Endothelial cell of hepatic sinusoid (primary cell): Measurements from ENCODE around the gene RAC3.

ENCODE experiments used
- in situ Hi-C: cut with HindIII; loops from 2 replicates; pipeline ENCODE4 v1.10.0; 2017; ENCODE audit warnings: low sequenced_read_pairs

RAC3 gene

DNA sequence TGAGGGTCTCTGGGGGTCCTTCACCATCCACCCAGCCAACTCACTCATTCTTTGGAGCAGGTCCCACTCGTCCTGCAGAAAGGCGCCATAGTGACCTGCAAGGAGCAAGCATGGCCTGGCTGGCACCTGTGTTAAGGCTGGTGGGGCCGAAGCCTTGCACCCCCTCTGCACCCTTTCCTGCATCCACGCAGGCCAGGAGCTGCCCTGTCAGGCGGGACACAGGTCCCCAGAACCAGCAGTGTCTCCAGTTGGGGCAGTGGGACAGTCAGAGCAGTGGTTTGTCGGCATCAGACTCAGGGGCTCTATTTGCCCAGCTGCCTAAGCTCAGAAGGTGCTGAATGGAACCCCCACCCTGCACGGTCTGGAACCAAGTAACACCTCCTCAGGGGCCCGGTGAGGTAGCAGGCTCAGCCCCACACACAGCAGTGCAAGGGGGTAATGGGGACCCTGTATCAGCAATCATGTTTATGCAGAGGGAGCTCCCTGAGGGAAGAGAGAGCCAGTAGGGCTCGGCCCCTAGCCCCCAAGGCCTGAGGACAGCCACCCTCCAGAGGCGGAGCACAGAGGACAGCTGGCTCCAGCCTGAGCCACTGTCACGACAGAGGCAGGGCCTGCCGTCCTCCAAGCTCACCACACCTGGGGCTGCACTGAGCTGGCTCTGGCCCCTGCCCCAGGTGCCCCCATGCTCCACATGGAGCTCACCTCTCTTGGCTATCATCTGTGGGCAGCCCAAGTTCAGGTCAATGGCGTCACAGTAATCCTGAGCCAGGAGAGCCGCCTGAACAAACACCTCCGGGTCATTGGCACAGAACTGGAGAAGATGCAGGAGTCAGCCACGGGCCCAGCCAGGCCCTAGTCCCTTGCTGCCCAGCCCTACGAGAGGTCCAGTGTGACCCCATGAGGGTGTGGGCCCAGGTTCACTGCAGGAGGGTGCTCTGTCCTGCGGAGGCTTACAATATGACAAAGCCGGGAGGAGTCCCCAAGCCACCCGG is 32.2 kb downstream of the RAC3 start:
- in situ Hi-C loops = no loop called here

DNA sequence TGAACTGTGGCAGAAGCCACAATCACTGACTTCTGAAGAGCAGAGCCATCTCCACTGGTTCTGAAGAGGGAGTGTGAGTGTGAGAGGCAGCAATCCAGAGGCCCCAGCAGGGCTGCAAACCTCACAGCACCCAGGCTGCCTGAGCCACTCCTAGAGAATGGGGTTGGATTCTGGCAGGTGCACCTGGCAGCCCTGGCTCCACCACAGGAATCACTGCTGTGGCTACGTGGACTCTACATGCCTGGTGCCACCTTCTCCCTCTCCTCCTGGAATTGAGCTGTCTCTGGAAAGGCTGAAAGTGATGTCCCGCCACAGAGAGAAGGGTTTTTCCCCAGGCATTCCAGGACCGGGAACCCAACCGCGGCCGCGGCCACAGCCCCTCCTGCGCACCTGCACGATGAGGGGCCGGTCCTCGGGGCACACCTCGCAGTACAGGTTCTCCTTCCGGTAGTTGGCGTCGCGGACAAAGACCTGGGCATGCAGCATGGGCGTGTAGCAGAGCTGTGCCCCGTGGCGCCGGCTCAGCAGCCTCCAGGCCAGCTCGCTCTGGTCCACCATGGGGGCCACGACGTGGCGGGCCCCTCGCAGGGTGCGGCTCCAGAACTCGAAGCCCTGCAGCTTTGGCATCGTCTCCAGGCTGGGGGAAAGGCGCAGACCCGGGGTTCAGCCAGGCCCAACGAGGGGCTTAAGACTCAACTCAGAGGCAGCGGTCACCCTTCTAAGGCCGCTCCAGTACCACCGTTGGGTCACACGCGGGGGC is 33.1 kb downstream of the RAC3 start:
- in situ Hi-C loops = no loop called here

DNA sequence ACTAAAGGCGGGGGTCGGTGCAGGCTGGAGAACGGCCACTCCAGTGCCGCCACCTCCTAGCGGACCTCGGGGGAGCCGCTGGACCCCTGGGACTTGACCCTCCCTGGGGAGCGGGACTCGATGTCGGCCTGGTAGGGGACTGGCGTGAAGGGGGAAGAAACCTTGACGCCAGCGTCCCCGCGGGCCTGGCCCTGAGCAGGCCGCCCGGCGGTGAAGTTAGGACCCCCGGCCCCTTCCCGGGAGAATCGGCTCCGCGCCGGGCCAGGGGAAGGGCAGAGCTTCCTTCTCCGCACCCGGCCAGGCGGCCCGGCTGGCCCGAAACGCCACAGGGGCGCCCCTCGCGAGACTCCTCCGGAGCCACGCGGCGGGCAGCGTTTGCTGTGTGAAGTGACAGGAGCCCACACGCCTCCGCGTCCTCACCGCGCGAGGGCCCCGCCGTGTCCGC is 33.7 kb downstream of the RAC3 start:
- in situ Hi-C loops = no loop called here

DNA sequence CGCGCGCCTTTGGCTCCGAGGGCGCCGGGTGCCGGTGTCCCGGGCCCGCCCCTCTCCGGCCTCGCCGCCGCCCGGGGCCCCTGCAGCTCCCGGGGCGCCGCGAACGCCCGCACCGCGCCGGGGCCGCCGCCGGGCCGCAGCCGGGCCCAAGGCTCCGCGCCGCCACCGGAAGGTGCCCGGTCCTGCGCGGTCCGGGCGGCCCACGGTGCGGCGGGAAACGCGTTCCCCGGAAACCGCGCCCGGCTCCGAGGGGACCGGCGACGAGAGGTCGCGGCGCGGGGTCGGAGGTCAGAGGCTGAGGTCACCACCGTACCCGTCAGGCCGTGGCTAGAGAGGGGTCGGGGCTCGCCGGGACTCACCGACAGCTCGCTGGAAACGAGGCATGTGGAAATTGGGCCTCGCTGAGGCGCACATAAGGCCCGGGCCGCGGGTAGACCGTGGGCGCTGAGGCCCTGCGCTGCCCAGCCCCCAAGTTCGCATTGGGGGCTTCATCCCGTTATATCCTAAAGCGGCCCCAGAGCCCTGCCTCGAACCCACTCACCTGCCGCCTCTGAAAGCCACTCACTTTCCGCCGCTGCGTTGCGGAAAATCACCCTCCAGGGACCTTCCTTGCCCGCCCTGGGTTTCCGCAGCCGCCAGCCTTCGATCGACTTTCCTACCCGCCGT is 34.3 kb downstream of the RAC3 start, which contains the start of gene DUS1L:
DUS1L (minus strand) TSS at position 167 of the 666 bp plus-strand sequence. CDS start 745 bp downstream, outside the sequence.
- in situ Hi-C loops = no loop called here

DNA sequence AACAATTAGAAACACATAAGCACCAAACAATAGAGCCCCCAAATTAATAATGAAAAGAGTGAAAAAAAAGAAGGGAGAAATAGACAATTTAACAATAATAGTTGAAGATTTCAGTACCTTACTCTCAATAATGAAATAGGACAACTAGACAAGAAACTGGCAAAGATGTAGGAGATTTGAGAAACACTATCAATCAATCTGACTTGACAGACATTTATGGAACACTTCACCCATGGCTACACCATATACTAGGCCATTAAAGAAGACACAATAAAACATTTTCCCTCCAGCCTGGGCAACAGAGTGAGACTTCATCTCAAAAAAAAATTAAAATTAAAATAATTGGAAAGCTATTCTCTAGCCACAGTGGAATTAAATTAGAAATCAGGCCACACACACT is 39.1 kb downstream of the RAC3 start:
- in situ Hi-C loops = no loop called here

DNA sequence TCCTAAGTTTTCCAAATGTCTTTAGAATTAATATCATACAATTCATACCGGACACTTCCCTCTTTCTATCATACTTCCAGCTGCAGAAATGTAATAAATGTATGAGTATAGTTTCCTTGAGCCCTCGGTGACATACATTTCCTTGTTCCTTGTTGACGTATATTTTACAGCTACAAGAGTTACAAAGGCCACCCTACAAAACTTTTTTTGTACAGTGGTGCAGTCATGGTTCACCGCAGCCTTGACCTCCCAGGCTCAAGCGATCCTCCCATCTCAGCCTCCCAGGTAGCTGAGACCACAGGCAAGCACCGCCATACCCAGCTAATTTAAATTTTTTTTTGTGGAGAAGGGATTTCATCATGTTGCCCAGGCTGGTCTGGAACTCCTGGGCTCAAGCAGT is 41.3 kb downstream of the RAC3 start:
- in situ Hi-C loops = no loop called here

DNA sequence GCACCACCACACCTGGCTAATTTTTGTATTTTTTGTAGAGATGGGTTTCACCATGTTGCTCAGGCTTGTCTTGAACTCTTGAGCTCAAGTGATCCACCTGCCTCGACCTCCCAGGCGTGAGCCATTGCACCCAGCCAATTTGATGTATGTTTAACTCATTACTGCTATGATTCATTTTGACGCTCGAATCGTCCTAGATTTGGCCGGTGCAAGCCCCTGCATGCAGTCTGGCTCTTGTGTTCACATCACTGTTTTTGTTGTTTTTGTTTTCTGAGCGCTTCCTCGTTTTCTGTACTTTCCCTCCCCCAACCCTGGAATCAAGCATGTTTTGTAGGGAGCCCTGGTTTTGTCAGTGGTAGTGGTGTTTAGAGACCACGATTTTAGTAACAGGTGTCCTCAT is 42.0 kb downstream of the RAC3 start:
- in situ Hi-C loops = no loop called here

DNA sequence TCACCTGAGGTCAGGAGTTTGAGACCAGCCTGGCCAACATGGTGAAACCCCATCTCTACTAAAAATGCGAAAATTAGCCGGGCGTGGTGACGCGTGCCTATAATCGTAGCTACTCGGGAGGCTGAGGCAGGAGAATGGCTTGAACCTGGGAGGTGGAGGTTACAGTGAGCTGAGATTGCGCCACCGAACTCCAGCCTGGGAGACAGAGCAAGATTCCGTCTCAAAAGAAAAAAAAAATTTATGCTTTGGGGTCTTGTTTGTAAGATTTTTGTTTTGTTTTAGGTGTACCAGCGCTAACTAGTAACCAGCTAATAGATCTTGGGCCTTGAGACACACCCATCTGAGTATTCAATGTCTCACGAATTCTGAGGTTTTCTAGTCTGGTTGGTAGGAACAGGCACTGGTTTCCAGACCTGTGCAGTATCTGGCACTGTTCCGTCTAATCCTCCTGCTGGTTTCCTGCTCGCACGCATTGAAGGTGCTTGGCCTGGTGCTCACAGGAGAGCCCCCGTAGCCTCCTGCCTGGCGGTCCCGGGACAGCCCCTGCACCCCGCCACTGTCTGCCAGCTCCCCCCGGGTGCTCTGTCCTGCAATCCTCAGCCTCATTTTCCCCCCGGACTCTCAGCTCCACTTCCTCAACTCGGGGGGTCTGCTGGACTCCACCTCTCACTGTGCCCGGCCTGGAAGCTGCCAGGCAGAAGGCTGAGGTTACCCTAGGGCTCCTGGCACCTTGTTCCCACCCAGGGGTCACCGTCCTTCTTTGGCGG is 44.7 kb downstream of the RAC3 start:
- in situ Hi-C loops = no loop called here

DNA sequence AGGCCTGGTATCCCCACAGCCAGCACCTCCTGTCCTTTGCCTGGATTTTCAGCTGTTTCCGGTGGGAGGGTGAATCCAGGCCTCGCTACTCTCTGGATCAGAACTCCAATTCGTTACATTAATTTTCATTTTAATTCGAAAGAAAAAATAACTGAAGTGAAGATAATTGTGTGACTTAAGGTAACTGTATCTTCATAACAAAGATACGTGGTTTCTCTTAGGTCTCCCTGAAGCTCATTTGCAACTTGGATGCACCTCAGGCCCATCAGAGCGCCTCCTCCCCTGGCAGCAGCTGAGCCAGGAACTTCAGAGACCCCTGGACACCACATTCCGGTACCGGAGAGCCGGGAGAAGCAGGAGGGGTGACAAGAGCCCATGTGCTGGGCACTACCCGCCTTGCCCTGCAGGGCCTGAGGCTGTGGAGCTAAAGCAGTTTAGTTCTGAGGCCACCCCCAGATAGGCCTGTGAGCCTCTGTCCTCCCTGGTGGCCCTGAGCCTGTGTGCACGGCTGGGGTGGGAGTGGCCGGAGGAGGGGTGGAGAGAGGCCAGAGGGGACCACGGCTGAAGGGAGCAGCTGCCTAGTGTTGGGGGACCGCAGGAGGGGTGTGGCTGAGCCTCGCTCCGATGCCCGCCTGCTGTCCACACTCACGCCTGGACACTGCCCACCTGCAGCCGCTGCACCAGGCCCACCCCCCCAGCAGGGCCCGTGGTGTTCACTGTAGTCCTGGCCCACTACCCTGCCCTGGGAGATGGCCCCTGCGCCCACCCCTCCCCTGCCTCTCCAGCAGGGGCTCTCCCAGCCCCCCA is 45.5 kb downstream of the RAC3 start:
- in situ Hi-C loops = no loop called here

DNA sequence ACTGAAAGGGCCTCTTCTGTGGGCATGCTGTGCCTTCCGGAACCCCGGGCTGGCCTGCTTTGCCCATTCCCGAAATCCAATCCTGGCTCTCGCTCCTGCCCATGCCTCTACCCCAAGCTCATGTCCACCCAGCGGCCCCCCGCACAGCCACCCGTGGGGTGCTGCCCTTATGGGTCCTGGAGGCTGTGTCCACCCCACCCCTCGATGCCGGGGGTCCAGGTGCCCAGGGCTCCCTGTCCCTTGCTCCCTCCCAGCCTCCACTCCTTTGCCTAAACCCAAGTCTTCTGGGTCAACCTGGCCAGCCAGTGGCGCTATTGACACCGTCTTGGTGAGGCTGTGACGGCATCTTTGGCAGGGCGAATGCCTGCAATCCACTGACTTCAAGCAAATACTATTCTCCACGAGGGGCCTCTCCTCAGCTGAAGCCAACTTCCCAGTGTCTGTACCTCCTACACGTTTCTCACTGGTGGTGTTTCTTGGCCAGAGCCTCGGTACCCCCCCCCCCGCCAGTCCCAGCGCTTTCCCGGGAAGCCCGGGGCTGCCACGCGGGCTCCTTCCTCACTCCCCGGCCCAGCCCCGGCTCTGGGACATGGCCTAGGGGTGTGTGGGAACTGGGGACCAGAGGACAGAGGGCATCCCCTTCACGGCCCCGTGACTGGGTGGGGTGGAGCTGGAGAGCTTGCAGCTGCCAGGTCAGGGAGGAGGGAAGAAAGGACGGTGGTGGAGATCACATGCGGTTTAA is 46.3 kb downstream of the RAC3 start:
- in situ Hi-C loops = no loop called here

DNA sequence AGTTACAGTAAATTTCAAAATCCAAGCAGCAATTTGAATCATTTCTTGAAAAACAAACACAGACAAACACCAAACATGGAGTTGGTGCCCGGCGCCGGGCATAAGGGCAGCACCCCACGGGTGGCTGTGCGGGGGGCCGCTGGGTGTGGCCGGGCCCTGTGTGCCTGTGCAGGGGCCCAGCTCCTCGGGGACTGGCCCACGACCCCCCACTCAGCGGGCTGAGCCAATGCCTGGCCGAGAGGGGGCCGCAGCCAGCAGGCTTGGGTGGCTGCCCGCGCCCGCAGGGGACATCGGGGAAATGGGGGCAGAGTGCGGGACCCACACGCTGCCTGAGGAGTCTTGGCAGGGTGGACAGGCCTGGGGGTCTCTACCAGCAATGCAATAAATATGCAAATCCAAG is 47.0 kb downstream of the RAC3 start:
- in situ Hi-C loops = no loop called here

DNA sequence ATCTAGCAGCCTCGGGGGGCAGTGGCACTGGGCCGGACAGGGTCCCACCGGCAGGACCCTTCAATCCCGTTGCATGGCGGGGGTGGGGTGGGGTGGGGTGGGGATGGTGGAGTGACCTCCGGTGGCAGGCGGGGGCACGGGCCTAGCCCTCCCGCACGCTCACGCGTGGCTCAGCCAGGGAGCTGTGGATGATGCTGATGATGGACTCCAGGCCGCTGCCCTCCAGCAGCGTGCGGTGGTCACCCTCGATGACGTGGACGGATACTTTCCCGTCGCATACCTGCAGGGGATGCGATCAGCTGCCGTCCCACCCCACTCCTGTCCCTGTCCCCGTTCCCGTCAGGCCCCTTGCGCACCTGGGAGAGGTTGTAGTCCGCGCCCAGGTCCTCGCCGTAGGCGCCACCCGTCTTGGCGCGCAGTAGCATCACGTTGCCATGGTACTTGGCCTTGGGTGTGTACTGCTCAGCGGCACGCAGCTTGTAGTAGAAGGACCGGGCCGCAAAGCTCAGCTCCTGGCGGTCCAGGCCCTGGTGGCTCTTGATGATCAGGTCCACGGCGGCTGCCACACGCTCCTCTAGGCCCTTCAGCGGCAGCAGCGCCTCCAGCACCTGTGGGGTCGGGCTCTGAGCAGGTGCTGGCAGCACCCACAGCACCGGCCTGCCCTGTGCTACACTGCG is 47.7 kb downstream of the RAC3 start:
- in situ Hi-C loops = no loop called here

DNA sequence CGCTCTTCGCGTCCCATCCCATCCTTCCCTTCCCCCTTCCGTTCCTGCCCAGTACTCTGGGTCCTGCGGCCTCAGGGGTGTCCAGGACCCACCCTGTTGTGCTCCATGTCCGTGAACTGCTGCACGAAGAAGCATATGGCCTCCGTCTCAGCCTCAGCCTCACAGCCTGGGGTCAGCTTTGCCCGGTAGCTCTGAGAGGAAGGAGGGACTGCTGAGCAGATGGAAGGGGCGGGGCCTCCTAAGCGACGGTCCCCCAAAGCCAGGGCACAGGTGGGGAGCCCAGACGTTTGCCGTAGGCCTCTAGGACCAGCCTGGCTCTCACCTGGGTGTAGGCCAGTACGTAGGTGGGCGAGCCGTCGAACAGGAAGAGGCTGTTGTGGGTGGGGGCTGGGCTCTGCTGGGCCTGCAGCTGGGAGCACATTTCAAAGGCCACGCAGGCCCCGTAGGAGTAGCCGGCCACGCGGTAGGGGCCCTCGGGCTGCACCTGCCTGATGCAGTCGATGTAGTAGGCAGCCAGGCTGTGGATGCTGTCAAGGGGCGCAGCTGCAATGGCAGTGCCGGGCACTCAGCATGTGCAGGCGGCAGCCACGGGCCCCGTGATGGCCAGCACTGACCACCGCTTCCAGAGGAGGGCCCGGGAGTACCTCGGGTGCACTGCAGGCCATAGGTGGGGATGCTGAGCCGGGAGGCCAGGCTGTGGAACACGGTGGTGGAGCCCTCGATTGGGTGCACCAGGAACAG is 48.7 kb downstream of the RAC3 start:
- in situ Hi-C loops = no loop called here

DNA sequence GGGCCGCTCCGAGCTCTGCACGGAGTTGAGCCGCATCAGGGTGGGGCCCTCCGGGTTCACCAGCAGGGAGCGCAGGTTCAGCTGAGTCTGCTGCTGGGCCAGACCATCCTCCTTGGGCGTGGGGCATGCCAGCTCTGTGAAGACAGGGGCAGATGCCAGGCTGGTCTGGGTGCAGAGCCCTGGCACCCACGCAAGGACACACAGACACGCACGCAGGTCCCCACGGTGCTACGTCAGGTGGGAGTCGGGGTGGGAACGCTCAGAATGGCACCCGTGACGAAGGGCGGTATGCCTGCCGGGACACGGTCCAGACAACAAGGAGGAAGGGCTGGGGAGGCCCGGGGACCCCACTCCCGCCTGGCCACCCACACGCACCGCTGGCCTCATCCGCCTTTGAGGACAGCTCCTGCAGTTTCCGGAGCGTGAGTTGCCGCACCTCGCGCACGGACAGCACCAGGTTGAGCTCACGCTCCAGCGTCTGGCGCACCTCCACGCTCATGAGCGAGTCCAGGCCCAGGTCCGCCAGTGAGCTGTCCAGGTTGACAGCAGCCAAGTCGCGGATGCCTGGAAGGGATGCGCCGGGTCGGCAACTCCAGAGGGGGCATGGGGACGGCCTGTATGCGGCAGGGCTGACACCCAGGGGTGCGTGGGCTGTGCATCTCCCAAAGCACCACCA is 49.4 kb downstream of the RAC3 start:
- in situ Hi-C loops = no loop called here

DNA sequence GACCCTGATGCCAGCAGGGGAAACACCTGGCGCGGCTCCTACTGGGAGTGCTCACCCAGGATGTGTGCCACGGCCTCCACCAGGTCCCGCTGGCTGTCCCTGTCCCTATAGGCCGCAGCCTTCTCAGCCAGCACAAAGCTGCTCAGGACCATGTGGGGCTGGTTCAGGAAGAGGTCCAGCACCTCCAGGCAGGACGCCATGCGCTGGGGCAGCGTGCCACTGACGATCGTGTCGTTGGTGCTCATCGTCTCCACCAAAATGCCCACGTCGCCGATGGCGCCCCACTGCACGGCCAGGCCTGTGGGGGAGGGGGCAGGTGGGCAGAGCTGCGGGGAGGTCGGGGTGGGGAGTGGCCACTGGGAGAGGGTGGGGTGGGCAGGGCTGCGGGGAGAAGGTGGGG is 50.1 kb downstream of the RAC3 start:
- in situ Hi-C loops = no loop called here

DNA sequence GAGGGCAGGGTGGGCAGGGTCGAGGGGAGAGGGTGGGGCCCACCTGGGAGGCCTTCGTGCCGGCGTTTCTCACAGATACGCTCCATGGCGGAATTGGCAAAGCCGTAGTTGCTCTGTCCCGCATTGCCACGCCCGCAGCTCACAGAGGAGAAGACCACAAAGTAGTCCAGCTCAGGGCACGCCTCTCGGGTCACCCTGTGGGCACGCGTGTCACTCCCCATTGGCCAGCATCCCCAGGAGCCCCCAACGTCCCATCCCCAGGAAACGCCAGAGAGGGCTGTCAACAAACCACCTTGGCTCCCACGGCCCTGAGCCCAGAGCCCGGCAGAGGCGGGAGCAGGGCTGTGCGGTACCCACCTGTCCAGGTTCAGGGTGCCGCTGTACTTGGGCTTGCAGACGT is 50.5 kb downstream of the RAC3 start:
- in situ Hi-C loops = no loop called here

DNA sequence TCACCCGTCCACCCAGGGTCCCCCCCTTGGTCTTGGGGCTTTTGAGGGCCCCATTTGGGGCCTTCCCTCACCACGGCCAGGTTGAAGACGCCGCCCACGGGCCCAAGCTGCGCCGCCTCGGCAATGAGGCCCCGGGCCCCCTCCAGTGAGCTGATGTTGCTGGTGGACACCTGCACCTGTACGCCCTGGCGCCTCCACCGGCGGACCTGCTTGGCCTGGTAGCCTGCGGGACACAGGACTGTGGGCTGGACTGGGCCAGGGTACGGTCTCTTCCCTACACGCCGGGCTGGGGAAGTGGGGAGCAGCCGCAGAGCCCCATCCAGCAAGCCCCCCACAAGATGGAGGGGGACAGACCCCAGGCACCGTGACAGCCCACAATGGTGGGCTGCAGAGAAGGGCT is 51.0 kb downstream of the RAC3 start:
- in situ Hi-C loops = no loop called here
